Aorta (tissue), 5 donors: ENCODE data around the gene SH2D3A. TPM values are rescaled to one million over a fixed set of nuclear protein-coding genes. Genes with fewer than 3 reads are reported as not detected.
"Not testable (repeated sequence)": the region's sequence is repeated elsewhere in the genome, so short reads cannot be mapped to it uniquely, and the experiment has no call there.

Source experiments
- ATAC-seq: fragments of 200-7000 bp; cut with Tn5 transposase; one replicate; pipeline ENCODE4 v1.9.1; 2022; ENCODE audit warnings: moderate library complexity; ENCODE audit not compliant: low FRiP score
- DNase-seq, 2 donors: peaks; one replicate each; pipeline ENCODE4 v3.0.0-alpha.2; 2020
- H3K27ac ChIP-seq, 2 donors: one replicate each; pipeline ENCODE4 v1.5.1; 2013; ENCODE audit warnings: low read length in 2 of 2, mild to moderate bottlenecking in 2 of 2, moderate library complexity in 2 of 2, control low read depth in 1 of 2, inconsistent platforms in 1 of 2, low read depth in 1 of 2
- H3K27me3 ChIP-seq, 2 donors: one replicate each; pipeline ENCODE4 v1.6.1; 2013; ENCODE audit warnings: control low read depth in 1 of 2, low read length in 1 of 2, mild to moderate bottlenecking in 1 of 2, moderate library complexity in 1 of 2; ENCODE audit not compliant: insufficient read depth in 2 of 2, control insufficient read depth in 1 of 2
- H3K36me3 ChIP-seq, 2 donors: one replicate each; pipeline ENCODE4 v1.6.1; 2013; ENCODE audit warnings: control low read depth in 1 of 2, low read length in 1 of 2, mild to moderate bottlenecking in 1 of 2; ENCODE audit not compliant: insufficient read depth in 2 of 2, control insufficient read depth in 1 of 2
- H3K4me1 ChIP-seq, 2 donors: one replicate each; pipeline ENCODE4 v1.6.1; 2013; ENCODE audit warnings: low read length in 2 of 2, control low read depth in 1 of 2, mild to moderate bottlenecking in 1 of 2, moderate library complexity in 1 of 2; ENCODE audit not compliant: insufficient read depth in 2 of 2, control insufficient read depth in 1 of 2
- H3K4me3 ChIP-seq, 2 donors: one replicate each; pipeline ENCODE4 v1.5.1; 2013; ENCODE audit warnings: low read length in 2 of 2, control low read depth in 1 of 2, mild to moderate bottlenecking in 1 of 2
- H3K9me3 ChIP-seq: one replicate; pipeline ENCODE4 v1.6.1; 2013; ENCODE audit warnings: mild to moderate bottlenecking, low read length; ENCODE audit not compliant: control insufficient read depth
- WGBS, 2 donors: extraction: QIAGEN DNeasy Blood & Tissue Kit; methylation state at CpG; one replicate each; pipeline ENCODE4 v1.1.7; 2013; 5-methylcytosine and 5-hydroxymethylcytosine counted together
- intact Hi-C, 2 donors: fragments of 100-400 bp; cut with DNase I; formaldehyde crosslinking; loops; one replicate each; pipeline versions ENCODE4 v1.14.2 to v1.15.0; 2022
- polyA plus RNA-seq, 2 donors: library from polyadenylated mRNA; stranded (reverse); fragments of 200-250 nt; gene quantifications; one replicate each; pipeline ENCODE4 v1.2.3, GENCODE V29; 2013
- total RNA-seq, 2 donors: library from RNA; stranded (reverse); fragmentation: NEBNext Ultra II Directional; extraction: Animal tissue kit (Norgen Biotek cat#: 25700); gene quantifications; one replicate each; pipeline ENCODE4 v1.2.1, GENCODE V29; 2021
- donor health status: healthy with polysubstance abuse.
- donor health status: Bipolar disorder and iron deficiency.
- donor health status: DM: no; HTN: no; CAD: no.
- donor health status: DM: no; HTN: no; CAD: no.
- donor health status: DM: yes; HTN: yes; CAD: no.

The SH2D3A gene
- total and polyA plus RNA-seq, 4 donors: 0.26 to 4.1 (median 0.85) TPM

- WGBS, 2 donors: 60 to 74% methylated on average over 8 of the region's 8 CpGs
- Histone ChIP-seq H3K4me3 (no peak overlapping the region), H3K36me3 (no peaks in the 10 kb centered on the region), H3K27me3 (no peaks in the 10 kb centered on the region), H3K9me3 (no peaks in the 10 kb centered on the region), H3K4me1 (no peaks in the 10 kb centered on the region), H3K27ac (no peak overlapping the region)
- no peak for DNase-seq
- ATAC-seq: no peak
- intact Hi-C loops: no loop called here
Observed at GRCh38 chr19:6768236-6768785, 1.1 kb upstream of the SH2D3A start.

- DNase-seq (no peak), ATAC-seq (no peak)
- Histone ChIP-seq H3K4me1 (no peaks in the 10 kb centered on the region), H3K4me3 (no peak overlapping the region), H3K36me3 (no peaks in the 10 kb centered on the region), H3K27me3 (no peaks in the 10 kb centered on the region), H3K27ac (no peak overlapping the region), H3K9me3 (no peaks in the 10 kb centered on the region)
- 1 to 2% methylated on average over 15 of the region's 15 CpGs for WGBS, 2 donors
- intact Hi-C loops: no loop called here
Observed at GRCh38 chr19:6767081-6767356, 216 bp downstream of the SH2D3A start.

GRCh38 chr19:6766357-6767080 lies 716 bp downstream of the SH2D3A start:
- H3K4me3 ChIP-seq: no peak overlapping the region
- no peaks in the 10 kb centered on the region for H3K36me3 ChIP-seq
- no peaks in the 10 kb centered on the region for H3K27me3 ChIP-seq
- H3K9me3 ChIP-seq: no peaks in the 10 kb centered on the region
- ATAC-seq: no peak
- H3K27ac ChIP-seq: no peak overlapping the region
- intact Hi-C loops: no loop called here
- no peaks in the 10 kb centered on the region for H3K4me1 ChIP-seq
- no peak for DNase-seq
- WGBS, 2 donors: 22 to 27% methylated on average over 16 of the region's 16 CpGs

- DNase-seq (no peak), ATAC-seq (no peak)
- no peaks in the 10 kb centered on the region for H3K4me1 ChIP-seq
- H3K36me3 ChIP-seq: no peaks in the 10 kb centered on the region
- no peak overlapping the region for H3K4me3 ChIP-seq
- 21 to 28% methylated on average over 8 of the region's 8 CpGs for WGBS, 2 donors
- H3K27me3 ChIP-seq: no peaks in the 10 kb centered on the region
- peaks cover 1% of the 10 kb centered on the region for H3K9me3 ChIP-seq
- intact Hi-C loops: no loop called here
- no peak overlapping the region for H3K27ac ChIP-seq
Observed at GRCh38 chr19:6765738-6766356, 1.4 kb downstream of the SH2D3A start.

- H3K4me3 ChIP-seq, intact Hi-C loops, ATAC-seq, H3K27me3 ChIP-seq, H3K9me3 ChIP-seq, H3K27ac ChIP-seq, DNase-seq, H3K4me1 ChIP-seq, H3K36me3 ChIP-seq: not testable (repeated sequence)
- 82 to 90% methylated on average over 8 of the region's 8 CpGs for WGBS, 2 donors
Observed at GRCh38 chr19:6762253-6762797, 4.9 kb downstream of the SH2D3A start.

GRCh38 chr19:6761053-6761676 lies 6.1 kb downstream of the SH2D3A start:
- intact Hi-C loops: no loop called here
- no peak overlapping the region for H3K4me3 ChIP-seq
- no peaks in the 10 kb centered on the region for H3K27me3 ChIP-seq
- peaks cover 1% of the 10 kb centered on the region for H3K9me3 ChIP-seq
- no peak for DNase-seq
- ATAC-seq: no peak
- no peaks in the 10 kb centered on the region for H3K4me1 ChIP-seq
- H3K27ac ChIP-seq: no peak overlapping the region
- H3K36me3 ChIP-seq: no peaks in the 10 kb centered on the region
- 70 to 93% methylated on average over 4 of the region's 4 CpGs for WGBS, 2 donors

- H3K4me3 ChIP-seq: no peak overlapping the region
- DNase-seq (no peak), ATAC-seq (no peak)
- intact Hi-C loops: no loop called here
- no peak overlapping the region for H3K27ac ChIP-seq
- peaks cover 1% of the 10 kb centered on the region for H3K9me3 ChIP-seq
- no peaks in the 10 kb centered on the region for H3K36me3 ChIP-seq
- no peaks in the 10 kb centered on the region for H3K27me3 ChIP-seq
- H3K4me1 ChIP-seq: no peaks in the 10 kb centered on the region
- WGBS, 2 donors: 92 to 94% methylated on average over 17 of the region's 17 CpGs
Observed at GRCh38 chr19:6760606-6761005, 6.6 kb downstream of the SH2D3A start.

GRCh38 chr19:6754653-6755463 lies 12.4 kb downstream of the SH2D3A start:
- intact Hi-C loops: no loop called here
- no peaks in the 10 kb centered on the region for H3K4me1 ChIP-seq
- no peaks in the 10 kb centered on the region for H3K27me3 ChIP-seq
- ATAC-seq (no peak), DNase-seq (no peak)
- H3K4me3 ChIP-seq: no peak overlapping the region
- no peaks in the 10 kb centered on the region for H3K9me3 ChIP-seq
- peaks cover 2 to 4% of the 10 kb centered on the region in 2 donors for H3K36me3 ChIP-seq
- 89 to 94% methylated on average over 22 to 23 of the region's 23 CpGs for WGBS, 2 donors
- no peak overlapping the region for H3K27ac ChIP-seq
